IMR-90 (cell line): ENCODE measurements around the gene ZNF579. TPM values are rescaled to one million over a fixed set of nuclear protein-coding genes. Genes with fewer than 3 reads are reported as not detected.
"Not testable (repeated sequence)": the region's sequence is repeated elsewhere in the genome, so short reads cannot be mapped to it uniquely, and the experiment has no call there.

ENCODE experiments used
- ATAC-seq: fragments of 200-7000 bp; cut with Tn5 transposase; 2 replicates; pipeline ENCODE4 v1.9.1; 2020; ENCODE audit warnings: low read depth, mild to moderate bottlenecking, moderate library complexity
- BruUV-seq: library from RNA; stranded (reverse); fragments of 400-500 nt; replicated peaks from 2 replicates; lab custom pipeline; 2021; lab: Mats Ljungman, UMichigan
- CTCF ChIA-PET: fragments of 300-600 bp; formaldehyde crosslinking; extraction: SDS; loops from one replicate; lab custom pipeline; 2021; ENCODE audit warnings: antibody characterized with exemption; lab: Yijun Ruan, JAX
- POLR2A ChIA-PET: fragments of 300-600 bp; sonication (Branson Sonifier 250); formaldehyde crosslinking; loops from one replicate; lab custom pipeline; 2022; ENCODE audit warnings: antibody characterized with exemption; ENCODE audit not compliant: unreplicated experiment; lab: Charles Lee
- DNase-seq: peaks from one replicate; pipeline ENCODE4 v3.0.0; 2013
- H2AFZ ChIP-seq: replicated peaks from 2 replicates; pipeline ENCODE3; 2013; ENCODE audit warnings: low read length, mild to moderate bottlenecking; ENCODE audit not compliant: poor library complexity
- H2AK5ac ChIP-seq: 2 replicates; pipeline ENCODE4 v1.6.1; 2013; ENCODE audit warnings: low read depth, low read length, inconsistent platforms
- H2AK9ac ChIP-seq: replicated peaks from 2 replicates; pipeline ENCODE3; 2013; ENCODE audit warnings: mild to moderate bottlenecking, low read depth, low read length, moderate library complexity; ENCODE audit not compliant: poor library complexity
- H2BK120ac ChIP-seq: 2 replicates; pipeline ENCODE4 v1.6.1; 2013; ENCODE audit warnings: low read depth, low read length, inconsistent platforms
- H2BK15ac ChIP-seq: 3 replicates; pipeline ENCODE4 v1.6.1; 2013; ENCODE audit warnings: low read depth, low read length, inconsistent platforms
- H2BK20ac ChIP-seq: 2 replicates; pipeline ENCODE4 v1.6.1; 2013; ENCODE audit warnings: low read depth, mild to moderate bottlenecking, inconsistent platforms, low read length, moderate library complexity
- H2BK5ac ChIP-seq: 2 replicates; pipeline ENCODE4 v1.6.1; 2013; ENCODE audit warnings: mild to moderate bottlenecking, low read depth, low read length, inconsistent platforms; ENCODE audit not compliant: poor library complexity, severe bottlenecking
- H3K14ac ChIP-seq: replicated peaks from 2 replicates; pipeline ENCODE4 v1.6.1; 2013; ENCODE audit warnings: low read depth, low read length, inconsistent platforms
- H3K18ac ChIP-seq: 2 replicates; pipeline ENCODE4 v1.6.1; 2013; ENCODE audit warnings: low read depth, low read length, control low read depth
- H3K23ac ChIP-seq: 2 replicates; pipeline ENCODE4 v1.6.1; 2013; ENCODE audit warnings: low read depth, low read length, inconsistent platforms
- H3K27ac ChIP-seq: 2 replicates; pipeline ENCODE4 v1.5.1; 2013; ENCODE audit warnings: mild to moderate bottlenecking, control low read depth, low read length; ENCODE audit not compliant: insufficient read depth
- H3K27me3 ChIP-seq: 2 replicates; pipeline ENCODE4 v1.6.1; 2013; ENCODE audit warnings: low read length; ENCODE audit not compliant: control insufficient read depth, insufficient read depth
- H3K36me3 ChIP-seq: 2 replicates; pipeline ENCODE4 v1.6.1; 2013; ENCODE audit warnings: low read length, mixed read lengths; ENCODE audit not compliant: control insufficient read depth, insufficient read depth
- H3K4ac ChIP-seq: 2 replicates; pipeline ENCODE4 v1.6.1; 2013; ENCODE audit warnings: low read depth, low read length, inconsistent platforms
- H3K4me1 ChIP-seq: 2 replicates; pipeline ENCODE4 v1.6.1; 2013; ENCODE audit warnings: low read length, mixed read lengths; ENCODE audit not compliant: control insufficient read depth, insufficient read depth
- H3K4me2 ChIP-seq: 2 replicates; pipeline ENCODE4 v1.6.1; 2013; ENCODE audit warnings: low read depth, mild to moderate bottlenecking, control low read depth, low read length, moderate library complexity
- H3K4me3 ChIP-seq: 2 replicates; pipeline ENCODE4 v1.5.1; 2013; ENCODE audit warnings: low read depth, mild to moderate bottlenecking, control low read depth, low read length, moderate library complexity; ENCODE audit not compliant: insufficient read depth
- H3K56ac ChIP-seq: 2 replicates; pipeline ENCODE4 v1.6.1; 2013; ENCODE audit warnings: low read length, inconsistent platforms; ENCODE audit not compliant: insufficient read depth; ENCODE audit errors: extremely low read depth
- H3K79me1 ChIP-seq, 2 experiments: 2 replicates each; pipeline ENCODE4 v1.6.1; 2013; ENCODE audit warnings: low read length in 2 of 2, inconsistent platforms in 1 of 2, low read depth in 1 of 2
- H3K9ac ChIP-seq: 2 replicates; pipeline ENCODE4 v1.6.1; 2013; ENCODE audit warnings: low read depth, low read length, control low read depth
- H3K9me1 ChIP-seq: 2 replicates; pipeline ENCODE4 v1.6.1; 2013; ENCODE audit warnings: low read length, inconsistent platforms; ENCODE audit not compliant: insufficient read depth
- H3K9me3 ChIP-seq: 2 replicates; pipeline ENCODE4 v1.6.1; 2013; ENCODE audit warnings: low read length; ENCODE audit not compliant: control insufficient read depth, insufficient read depth
- H4K20me1 ChIP-seq: 2 replicates; pipeline ENCODE4 v1.6.1; 2013; ENCODE audit warnings: low read length, inconsistent platforms; ENCODE audit not compliant: insufficient read depth
- H4K5ac ChIP-seq: 2 replicates; pipeline ENCODE4 v1.6.1; 2013; ENCODE audit warnings: mild to moderate bottlenecking, low read depth, low read length, control low read depth
- H4K8ac ChIP-seq, 2 experiments: 2 replicates each; pipeline ENCODE4 v1.6.1; 2013; ENCODE audit warnings: low read depth in 2 of 2, low read length in 2 of 2, control low read depth in 1 of 2, inconsistent platforms in 1 of 2
- H4K91ac ChIP-seq: 2 replicates; pipeline ENCODE4 v1.6.1; 2013; ENCODE audit warnings: low read depth, low read length, inconsistent platforms; ENCODE audit not compliant: insufficient read depth
- WGBS, 2 experiments: methylation state at CpG; one replicate each; pipeline versions ENCODE4 v1.1.5 to v1.1.7; 2013; ENCODE audit warnings: missing lambda C conversion rate in 2 of 2; ENCODE audit not compliant: insufficient read length in 1 of 2; ENCODE audit errors: extremely low coverage in 2 of 2; 5-methylcytosine and 5-hydroxymethylcytosine counted together
- dilution Hi-C: fragments of 300-500 bp; cut with HindIII; formaldehyde crosslinking; loops from one replicate; pipeline ENCODE4 v1.14.3; 2018; ENCODE audit warnings: low sequenced_read_pairs; ENCODE audit not compliant: unreplicated experiment
- in situ Hi-C: fragments of 300-500 bp; cut with MboI; formaldehyde crosslinking; loops from 3 replicates; pipeline ENCODE4 v1.14.3; 2019; ENCODE audit warnings: low sequenced_read_pairs, inconsistent platforms, mixed read lengths
- intact Hi-C: fragments of 100-400 bp; cut with micrococcal nuclease; formaldehyde crosslinking; loops from 2 replicates; pipeline ENCODE4 v1.10.0; 2022
- polyA plus RNA-seq, 3 experiments: library from polyadenylated mRNA; depleted of rRNA; stranded (reverse); fragments of >200 nt; gene quantifications; 2 replicates each; pipeline ENCODE4 v1.2.3, GENCODE V29; 2012; ENCODE audit warnings: low replicate concordance in 1 of 3
- total RNA-seq: library from RNA; depleted of rRNA; stranded (reverse); fragments of >200 nt; gene quantifications from 2 replicates; pipeline ENCODE4 v1.2.3, GENCODE V29; 2012

The ZNF579 gene
- total and polyA plus RNA-seq, 2 of the 4 experiments (the other 2 are of a cell fraction) = 0.54 to 9.0 TPM

- H2BK15ac ChIP-seq, H3K27me3 ChIP-seq, H2BK120ac ChIP-seq, in situ Hi-C loops, H4K91ac ChIP-seq, H3K9ac ChIP-seq, H3K9me1 ChIP-seq, H4K20me1 ChIP-seq, BruUV-seq, ATAC-seq, H2AK9ac ChIP-seq, H2BK20ac ChIP-seq, H3K4me2 ChIP-seq, H3K23ac ChIP-seq, H3K79me1 ChIP-seq, H3K27ac ChIP-seq, H3K36me3 ChIP-seq, POLR2A ChIA-PET, H3K56ac ChIP-seq, H3K9me3 ChIP-seq, DNase-seq, H3K14ac ChIP-seq, H4K5ac ChIP-seq, intact Hi-C loops, H3K18ac ChIP-seq, H3K4me3 ChIP-seq, H3K4me1 ChIP-seq, H4K8ac ChIP-seq, dilution Hi-C loops, H3K4ac ChIP-seq, H2AFZ ChIP-seq, H2AK5ac ChIP-seq, H2BK5ac ChIP-seq: not testable (repeated sequence)
- 86% methylated on average over 3 of the region's 7 CpGs; no CpG with 5 or more reads in 1 of the 2 experiments for WGBS, 2 experiments
- CTCF ChIA-PET = interaction anchor here (1.5 kb wide), 1 partner anchor 30 kb away, joined by 4 read pairs; no protein-coding TSS in a partner anchor
Observed at GRCh38 chr19:55534280-55534679, 46.4 kb downstream of the ZNF579 start.
